GM15510 (cell line): ENCODE data around the gene DOK5.

Source experiments
- POLR2A ChIP-seq: IDR thresholded peaks from 3 replicates; pipeline ENCODE4 v1.6.1; 2011; ENCODE audit warnings: borderline replicate concordance; ENCODE audit not compliant: insufficient read length; ENCODE audit errors: extremely low read depth

The DOK5 gene

GRCh38 chr20:54680872-54681619 lies 205.7 kb downstream of the DOK5 start:
- no peak for TF ChIP-seq POLR2A

- TF ChIP-seq POLR2A = no peak
Measured at GRCh38 chr20:54681869-54682268, 206.5 kb downstream of the DOK5 start.

- TF ChIP-seq POLR2A = no peak
Measured at GRCh38 chr20:54688476-54688875, 213.1 kb downstream of the DOK5 start.

- TF ChIP-seq POLR2A = no peak
Measured at GRCh38 chr20:54690323-54690722, 214.9 kb downstream of the DOK5 start.

GRCh38 chr20:54691327-54691726 lies 215.9 kb downstream of the DOK5 start:
- TF ChIP-seq POLR2A = no peak

GRCh38 chr20:54692168-54692887 lies 216.9 kb downstream of the DOK5 start:
- no peak for TF ChIP-seq POLR2A

- TF ChIP-seq POLR2A = no peak
Measured at GRCh38 chr20:54694516-54694915, 219.1 kb downstream of the DOK5 start.

- no peak for TF ChIP-seq POLR2A
Measured at GRCh38 chr20:54698373-54698772, 223.0 kb downstream of the DOK5 start.
